Right lobe of liver (tissue), 6 donors: ENCODE results near the gene FARS2. TPM values are rescaled to one million over a fixed set of nuclear protein-coding genes. Genes with fewer than 3 reads are reported as not detected.

Experiments used
- ATAC-seq, 4 donors: fragments of 200-7000 bp; cut with Tn5 transposase; one replicate each; pipeline ENCODE4 v1.9.1; 2020; ENCODE audit warnings: mild to moderate bottlenecking in 4 of 4, moderate library complexity in 4 of 4
- DNase-seq, 3 donors: peaks; one replicate each; pipeline ENCODE4 v3.0.0-alpha.2; 2020
- H3K27ac ChIP-seq, 3 donors: fragments of 200-600 bp; one replicate each; pipeline ENCODE4 v1.8.0; 2022
- H3K27me3 ChIP-seq, 2 donors: fragments of 200-600 bp; one replicate each; pipeline ENCODE4 v1.8.0; 2022
- H3K36me3 ChIP-seq, 4 donors: fragments of 200-600 bp; sonication (generic) in 1 of 4; one replicate each; pipeline versions ENCODE4 v1.5.1 to v1.8.0; 2017 to 2022; ENCODE audit warnings: control low read depth in 1 of 4
- H3K4me1 ChIP-seq, 4 donors: fragments of 200-600 bp; sonication (generic) in 1 of 4; one replicate each; pipeline versions ENCODE4 v1.5.1 to v1.8.0; 2017 to 2022; ENCODE audit warnings: control low read depth in 1 of 4
- H3K4me3 ChIP-seq, 3 donors: fragments of 200-600 bp; one replicate each; pipeline ENCODE4 v1.8.0; 2022
- H3K9me3 ChIP-seq, 4 donors: fragments of 200-600 bp; sonication (generic) in 1 of 4; one replicate each; pipeline versions ENCODE4 v1.5.1 to v1.8.0; 2017 to 2022; ENCODE audit warnings: control low read depth in 1 of 4
- CTCF ChIP-seq, 4 donors: fragments of 200-600 bp in 3 of 4; fragments of 450-650 bp in 1 of 4; IDR thresholded peaks; one replicate each; pipeline versions ENCODE4 v1.5.1 to v1.8.0; 2016 to 2022; ENCODE audit warnings: antibody characterized with exemption in 4 of 4, mild to moderate bottlenecking in 2 of 4
- POLR2A ChIP-seq: fragments of 450-650 bp; IDR thresholded peaks from one replicate; pipeline ENCODE4 v1.6.1; 2017; ENCODE audit warnings: antibody characterized with exemption, mild to moderate bottlenecking
- WGBS: methylation state at CpG from one replicate; pipeline ENCODE4 v1.1.6; 2018; ENCODE audit warnings: low coverage, low lambda C conversion rate; ENCODE audit not compliant: insufficient coverage; ENCODE audit errors: missing lambda C conversion rate; 5-methylcytosine and 5-hydroxymethylcytosine counted together
- intact Hi-C, 2 donors: fragments of 100-400 bp; cut with DNase I; formaldehyde crosslinking; loops; one replicate each; pipeline versions ENCODE4 v1.11.2 to v1.14.1; 2022
- total RNA-seq, 6 experiments: library from RNA; depleted of rRNA in 2 of 6; stranded (reverse); fragments of >200 nt in 2 of 6; fragmentation: NEBNext Ultra II Directional in 3 of 6; extraction: Animal tissue kit (Norgen Biotek cat#: 25700) in 3 of 6; gene quantifications; one replicate each; pipeline versions ENCODE4 v1.1.0 to v1.2.4, GENCODE V29; 2016 to 2023
- donor health status: DM: no; HTN: yes; CAD: no.
- donor health status: DM: no; HTN: no; CAD: no.
- donor health status: DM: no; HTN: no; CAD: no.
- donor health status: DM: no; HTN: yes; CAD: no.
- donor health status: DM: no; HTN: yes; CAD: no.

Gene FARS2
- total RNA-seq, 6 experiments from 2014 or later = 7.2 to 12.9 (median 11.7) TPM

- Histone ChIP-seq H3K27ac (no peak overlapping the region), H3K4me1 (no peaks in the 10 kb centered on the region), H3K27me3 (no peaks in the 10 kb centered on the region), H3K9me3 (no peaks in the 10 kb centered on the region), H3K36me3 (no peaks in the 10 kb centered on the region), H3K4me3 (no peak overlapping the region)
- ATAC-seq (no peak), DNase-seq (no peak)
- 82% methylated on average over 17 of the region's 26 CpGs for WGBS
- intact Hi-C loops = no loop called here
- TF ChIP-seq POLR2A (no peak), CTCF (IDR thresholded peaks at IDR 0.05) (no peak)
Measured at GRCh38 chr6:5782783-5783547, 521.7 kb downstream of the FARS2 start.

- no peaks in the 10 kb centered on the region for H3K27me3 ChIP-seq
- H3K36me3 ChIP-seq = no peaks in the 10 kb centered on the region
- ATAC-seq (no peak), DNase-seq (no peak)
- no peaks in the 10 kb centered on the region for H3K9me3 ChIP-seq
- TF ChIP-seq CTCF (IDR thresholded peaks at IDR 0.05) = no peak
- no peak for TF ChIP-seq POLR2A
- 77% methylated on average over 7 of the region's 19 CpGs for WGBS
- no peaks in the 10 kb centered on the region for H3K4me1 ChIP-seq
- H3K27ac ChIP-seq = no peak overlapping the region
- intact Hi-C loops = no loop called here
- H3K4me3 ChIP-seq = no peak overlapping the region
Measured at GRCh38 chr6:5783584-5784089, 522.3 kb downstream of the FARS2 start.

GRCh38 chr6:5785249-5785648 lies 523.9 kb downstream of the FARS2 start:
- DNase-seq (no peak), ATAC-seq (no peak)
- Histone ChIP-seq H3K27me3 (no peaks in the 10 kb centered on the region), H3K9me3 (no peaks in the 10 kb centered on the region), H3K36me3 (no peaks in the 10 kb centered on the region), H3K4me3 (no peak overlapping the region), H3K4me1 (no peaks in the 10 kb centered on the region), H3K27ac (no peak overlapping the region)
- 100% methylated on average over 2 of the region's 8 CpGs for WGBS
- no peak for TF ChIP-seq POLR2A
- TF ChIP-seq CTCF (IDR thresholded peaks at IDR 0.05) = no peak
- intact Hi-C loops = no loop called here

GRCh38 chr6:5786321-5786968 lies 525.1 kb downstream of the FARS2 start:
- Histone ChIP-seq H3K27me3 (no peaks in the 10 kb centered on the region), H3K27ac (no peak overlapping the region), H3K9me3 (no peaks in the 10 kb centered on the region), H3K36me3 (no peaks in the 10 kb centered on the region), H3K4me1 (no peaks in the 10 kb centered on the region), H3K4me3 (no peak overlapping the region)
- ATAC-seq = no peak
- no peak for TF ChIP-seq POLR2A
- 80% methylated on average over 7 of the region's 10 CpGs for WGBS
- intact Hi-C loops = no loop called here
- DNase-seq = no peak
